OCI-LY1 (cell line): ENCODE results near the gene SMAD3.

Source experiments
- H2AFZ ChIP-seq: fragments of 200-600 bp; sonication (generic), shearing (Covaris generic); 2 replicates; pipeline ENCODE4 v1.6.0; 2014; ENCODE audit warnings: antibody characterized with exemption, mild to moderate bottlenecking, low read length
- H3F3A ChIP-seq: fragments of 200-600 bp; sonication (generic), shearing (Covaris generic); 2 replicates; pipeline ENCODE4 v1.6.0; 2014; ENCODE audit warnings: mild to moderate bottlenecking, antibody characterized with exemption, low read length, moderate library complexity; ENCODE audit not compliant: insufficient read depth
- H3K27ac ChIP-seq: fragments of 200-600 bp; sonication (generic); 2 replicates; pipeline ENCODE4 v1.5.1; 2014; ENCODE audit warnings: low read length, mixed run types, mild to moderate bottlenecking, low read depth; ENCODE audit not compliant: poor library complexity, severe bottlenecking
- H3K27me3 ChIP-seq: fragments of 200-600 bp; sonication (generic); 2 replicates; pipeline ENCODE4 v1.6.0; 2014; ENCODE audit warnings: antibody characterized with exemption, mild to moderate bottlenecking, low read length, moderate library complexity; ENCODE audit not compliant: insufficient read depth
- H3K36me3 ChIP-seq: fragments of 200-600 bp; sonication (generic); 2 replicates; pipeline ENCODE4 v1.6.1; 2014; ENCODE audit warnings: mild to moderate bottlenecking, antibody characterized with exemption, low read length, moderate library complexity, mixed read lengths; ENCODE audit not compliant: insufficient read depth
- H3K4me1 ChIP-seq: fragments of 200-600 bp; sonication (generic); 2 replicates; pipeline ENCODE4 v1.5.1; 2014; ENCODE audit warnings: mild to moderate bottlenecking, low read length, moderate library complexity; ENCODE audit not compliant: insufficient read depth, severe bottlenecking
- H3K4me2 ChIP-seq: fragments of 200-600 bp; sonication (generic), shearing (Covaris generic); 2 replicates; pipeline ENCODE4 v1.6.1; 2014; ENCODE audit warnings: low read length
- H3K4me3 ChIP-seq: fragments of 200-600 bp; sonication (generic); 2 replicates; pipeline ENCODE4 v1.5.1; 2014; ENCODE audit warnings: low read length, low read depth, mild to moderate bottlenecking, mixed read lengths; ENCODE audit not compliant: poor library complexity, severe bottlenecking
- H3K79me2 ChIP-seq: fragments of 200-600 bp; shearing (Covaris generic); 2 replicates; pipeline ENCODE4 v1.6.1; 2016; ENCODE audit warnings: mixed run types, low read length, mixed read lengths; ENCODE audit not compliant: insufficient read depth
- H3K9ac ChIP-seq: fragments of 200-600 bp; sonication (generic), shearing (Covaris generic); 2 replicates; pipeline ENCODE4 v1.6.1; 2014; ENCODE audit warnings: mild to moderate bottlenecking, low read length, mixed read lengths
- H3K9me2 ChIP-seq: fragments of 200-600 bp; sonication (generic), shearing (Covaris generic); 2 replicates; pipeline ENCODE4 v1.6.1; 2014; ENCODE audit warnings: low read depth, mild to moderate bottlenecking, low read length, mixed read lengths
- H3K9me3 ChIP-seq: fragments of 200-600 bp; shearing (Covaris generic); 2 replicates; pipeline ENCODE4 v1.6.1; 2014; ENCODE audit warnings: low read length, mixed read lengths
- H4K20me1 ChIP-seq: fragments of 200-600 bp; sonication (generic), shearing (Covaris generic); 2 replicates; pipeline ENCODE4 v1.6.0; 2016; ENCODE audit warnings: mild to moderate bottlenecking, low read length; ENCODE audit not compliant: insufficient read depth
- CTCF ChIP-seq: fragments of 200-600 bp; sonication (generic), shearing (Covaris generic); IDR thresholded peaks from 2 replicates; pipeline ENCODE4 v1.5.1; 2017; ENCODE audit warnings: mild to moderate bottlenecking, antibody characterized with exemption, low read length, moderate library complexity, mixed read lengths
- EZH2 ChIP-seq: fragments of 200-600 bp; sonication (generic), shearing (Covaris generic); IDR thresholded peaks from 2 replicates; pipeline ENCODE4 v1.8.0; 2017; ENCODE audit warnings: borderline replicate concordance, mixed run types, mild to moderate bottlenecking, antibody characterized with exemption, low read length, moderate library complexity, mixed read lengths

The SMAD3 gene

GRCh38 chr15:67065531-67066005 lies at the start of gene SMAD3:
SMAD3 (plus strand) TSS chr15:67065602; CDS start chr15:67066155, 553 bp downstream.
- Histone ChIP-seq H3K9ac (peak within 1 kb of the TSS; percentile 89), H3K27ac (peak within 1 kb of the TSS; percentile 83), H3K4me1 (peaks cover 64% of the 10 kb centered on the region), H3K36me3 (peaks cover 19% of the 10 kb centered on the region; the same call in 1 of the 2 replicates), H2AFZ (no peak within 1 kb of the TSS), H3K9me3 (no peaks in the 10 kb centered on the region), H3K79me2 (peaks cover 43% of the 10 kb centered on the region), H4K20me1 (no peaks in the 10 kb centered on the region), H3F3A (peaks cover 6% of the 10 kb centered on the region; the same call in 1 of the 2 replicates), H3K9me2 (no peaks in the 10 kb centered on the region), H3K4me2 (peak within 1 kb of the TSS; percentile 77), H3K27me3 (no peaks in the 10 kb centered on the region), H3K4me3 (peak within 1 kb of the TSS; percentile 86)
- TF ChIP-seq CTCF (no peak), EZH2 (no peak)

- Histone ChIP-seq H3K9me2 (no peaks in the 10 kb centered on the region), H3F3A (no peaks in the 10 kb centered on the region), H3K4me3 (no peak overlapping the region), H2AFZ (no peak overlapping the region), H3K27me3 (no peaks in the 10 kb centered on the region), H3K4me2 (no peak overlapping the region), H3K4me1 (peaks cover 7% of the 10 kb centered on the region), H3K27ac (no peak overlapping the region), H4K20me1 (no peaks in the 10 kb centered on the region), H3K9ac (no peak overlapping the region), H3K36me3 (no peaks in the 10 kb centered on the region), H3K9me3 (no peaks in the 10 kb centered on the region), H3K79me2 (no peaks in the 10 kb centered on the region)
- TF ChIP-seq CTCF (no peak), EZH2 (no peak)
Observed at GRCh38 chr15:67017311-67017710, 48.1 kb upstream of the SMAD3 start.

GRCh38 chr15:67018026-67018425 lies 47.4 kb upstream of the SMAD3 start:
- Histone ChIP-seq H3K27ac (no peak overlapping the region), H3K36me3 (no peaks in the 10 kb centered on the region), H3K4me2 (no peak overlapping the region)

More at GRCh38 chr15:67018026-67018425, 47.4 kb upstream of the SMAD3 start:
- Histone ChIP-seq H3K27me3 (no peaks in the 10 kb centered on the region), H3K4me1 (peaks cover 7% of the 10 kb centered on the region), H4K20me1 (no peaks in the 10 kb centered on the region), H3K4me3 (no peak overlapping the region), H3K9ac (no peak overlapping the region), H3K9me2 (no peaks in the 10 kb centered on the region), H3K9me3 (no peaks in the 10 kb centered on the region), H3K79me2 (no peaks in the 10 kb centered on the region), H3F3A (no peaks in the 10 kb centered on the region), H2AFZ (no peak overlapping the region)
- TF ChIP-seq EZH2, result no peak
- no peak for TF ChIP-seq CTCF
